Measurements from ENCODE around the gene SUSD1.

The SUSD1 gene

GRCh38 chr9:112063151-112063550, 111.9 kb downstream of the SUSD1 start:
- no peak for DNase-seq

GRCh38 chr9:112061152-112061740, 113.9 kb downstream of the SUSD1 start:
- peak; percentile 74 for DNase-seq

- DNase-seq, result no peak
These were observed 115.2 kb downstream of the SUSD1 start for GRCh38 chr9:112059966-112060320.

GRCh38 chr9:112059145-112059965, 115.7 kb downstream of the SUSD1 start:
- DNase-seq, result no peak

GRCh38 chr9:112056996-112057395, 118.1 kb downstream of the SUSD1 start:
- DNase-seq, result no peak

- no peak for DNase-seq
These were observed 120.2 kb downstream of the SUSD1 start for GRCh38 chr9:112054916-112055315.

GRCh38 chr9:112051812-112052211, 123.3 kb downstream of the SUSD1 start:
- DNase-seq, result no peak

GRCh38 chr9:112050544-112051475, 124.3 kb downstream of the SUSD1 start:
- DNase-seq, result no peak

GRCh38 chr9:112049811-112050516, 125.1 kb downstream of the SUSD1 start:
- no peak for DNase-seq

- no peak for DNase-seq
These were observed 126.0 kb downstream of the SUSD1 start for GRCh38 chr9:112048924-112049691.

- no peak for DNase-seq
These were observed 127.5 kb downstream of the SUSD1 start for GRCh38 chr9:112047538-112048066.

- DNase-seq, result no peak
These were observed 128.9 kb downstream of the SUSD1 start for GRCh38 chr9:112046181-112046580.

- no peak for DNase-seq
These were observed 130.2 kb downstream of the SUSD1 start for GRCh38 chr9:112044881-112045280.

- no peak for DNase-seq
These were observed 130.9 kb downstream of the SUSD1 start for GRCh38 chr9:112044186-112044585.

- DNase-seq, result no peak
These were observed 131.7 kb downstream of the SUSD1 start for GRCh38 chr9:112043423-112043822.

- no peak for DNase-seq
These were observed 132.3 kb downstream of the SUSD1 start for GRCh38 chr9:112042769-112043168.

- no peak for DNase-seq
These were observed 132.9 kb downstream of the SUSD1 start for GRCh38 chr9:112042244-112042638.

- no peak for DNase-seq
These were observed 133.4 kb downstream of the SUSD1 start for GRCh38 chr9:112041536-112042243.

- DNase-seq, result no peak
These were observed 133.9 kb downstream of the SUSD1 start for GRCh38 chr9:112041199-112041535.

GRCh38 chr9:112038017-112038408, 137.1 kb downstream of the SUSD1 start:
- no peak for DNase-seq
